ENCODE results near the gene SH3PXD2A. TPM values are rescaled to one million over a fixed set of nuclear protein-coding genes. Genes with fewer than 3 reads are reported as not detected.

The SH3PXD2A gene
- total and polyA plus RNA-seq, 10 of the 15 experiments (the other 5 are each of a cell fraction or from before 2014, with no cell fraction given): 0.63 to 14.0 (median 4.4) TPM

DNA sequence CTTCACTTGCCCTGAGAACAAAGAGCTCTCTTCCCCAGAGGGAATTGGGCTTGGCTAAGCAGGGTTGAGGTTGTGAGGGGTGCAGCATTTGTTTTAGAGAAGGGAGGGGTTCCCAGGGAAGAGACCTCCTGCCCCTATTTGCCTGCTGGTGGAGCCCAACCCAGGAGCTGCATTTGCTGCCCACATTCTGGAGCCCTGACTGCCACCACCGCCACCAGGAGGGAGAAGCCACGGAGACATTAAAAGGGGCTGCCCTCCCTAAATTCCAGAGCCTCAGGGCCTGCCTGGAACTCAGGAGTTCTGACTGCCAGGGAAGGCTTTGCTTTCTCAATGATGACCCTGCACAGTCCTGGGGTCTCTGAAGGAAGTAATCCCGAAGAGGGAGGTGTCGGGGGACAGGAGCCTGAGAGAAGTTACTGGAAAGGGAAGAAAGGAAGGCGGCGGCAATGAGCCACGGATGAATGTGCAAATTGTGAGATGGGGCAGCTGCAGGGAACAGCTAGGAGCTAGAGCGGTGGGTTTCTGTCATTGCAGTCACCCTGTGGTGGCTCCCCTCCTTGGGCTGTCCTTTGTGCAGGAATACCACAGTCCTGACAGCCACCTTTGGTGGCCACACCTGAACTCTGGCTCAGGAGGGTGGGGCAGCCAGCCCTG, 310.6 kb downstream of the SH3PXD2A start (continued):
- TF ChIP-seq KDM1A (IDR thresholded peaks at IDR 0.05; ENCODE audit: borderline replicate concordance) (no peak), HDAC2 (IDR thresholded peaks at IDR 0.05) (no peak), NFXL1 (IDR thresholded peaks at IDR 0.05; ENCODE audit: borderline replicate concordance) (no peak), BCL3 (IDR thresholded peaks at IDR 0.05; ENCODE audit: borderline replicate concordance, insufficient read depth, low read depth, low read length, poor library complexity, severe bottlenecking) (no peak)

Small RNAs within 50 kb of the gene (small RNA-seq; reads per million reads assigned to genes)
- gene RF00019: not detected

Other genes starting within 250 kb of the SH3PXD2A start
- gene STN1, start 62.6 kb upstream of the SH3PXD2A start, total RNA-seq (2014; rRNA removed): 26.7 and 33.4 TPM in 2 replicates
- gene STN1, start 62.6 kb upstream of the SH3PXD2A start, total RNA-seq (2014; rRNA removed; fragmentation: Illumina TruSeq; extraction: Trizol): 30.4 and 33.3 TPM in 2 replicates
- 21.7 and 22.2 TPM in 2 replicates for gene STN1, start 62.6 kb upstream of the SH3PXD2A start, total RNA-seq (2021)
- 31.8 and 35.7 TPM in 2 replicates for gene STN1, start 62.6 kb upstream of the SH3PXD2A start, polyA plus RNA-seq (2011; rRNA removed)
- gene STN1, start 62.6 kb upstream of the SH3PXD2A start, polyA plus RNA-seq (2014; fragmentation: Illumina TruSeq; extraction: Trizol): 28.7 and 31.1 TPM in 2 replicates
- gene STN1, start 62.6 kb upstream of the SH3PXD2A start, polyA plus RNA-seq (2014; fragmentation: Nextera tagmentation; extraction: Ambion mirVana): 10 to 100 TPM; 26.5 to 27.8 TPM
- 24.9 and 29.3 TPM in 2 replicates for gene STN1, start 62.6 kb upstream of the SH3PXD2A start, polyA plus RNA-seq (2014; rRNA removed)
- 10 to 100 TPM; 26.7 to 31.6 TPM for gene STN1, start 62.6 kb upstream of the SH3PXD2A start, polyA plus RNA-seq (2016; fragmentation: Nextera tagmentation; extraction: Ambion mirVana)
- 15.1 and 16.8 TPM in 2 replicates for gene SLK, start 111.6 kb upstream of the SH3PXD2A start, total RNA-seq (2014; rRNA removed)
- gene SLK, start 111.6 kb upstream of the SH3PXD2A start, total RNA-seq (2014; rRNA removed; fragmentation: Illumina TruSeq; extraction: Trizol): 24.2 and 27.0 TPM in 2 replicates
- gene SLK, start 111.6 kb upstream of the SH3PXD2A start, total RNA-seq (2021): 15.0 and 17.5 TPM in 2 replicates
- 12.8 and 21.1 TPM in 2 replicates for gene SLK, start 111.6 kb upstream of the SH3PXD2A start, polyA plus RNA-seq (2011; rRNA removed)
- gene SLK, start 111.6 kb upstream of the SH3PXD2A start, polyA plus RNA-seq (2014; fragmentation: Illumina TruSeq; extraction: Trizol): 16.8 and 20.8 TPM in 2 replicates
- gene SLK, start 111.6 kb upstream of the SH3PXD2A start, polyA plus RNA-seq (2014; fragmentation: Nextera tagmentation; extraction: Ambion mirVana): 1 to 10 TPM; 6.0 to 6.4 TPM
- gene SLK, start 111.6 kb upstream of the SH3PXD2A start, polyA plus RNA-seq (2014; rRNA removed): 7.4 and 9.3 TPM in 2 replicates
- gene SLK, start 111.6 kb upstream of the SH3PXD2A start, polyA plus RNA-seq (2016; fragmentation: Nextera tagmentation; extraction: Ambion mirVana): 1 to 10 TPM; 2.5 to 3.4 TPM
- not detected in 2 replicates for gene COL17A1, start 230.3 kb upstream of the SH3PXD2A start, total RNA-seq (2014; rRNA removed)
- gene COL17A1, start 230.3 kb upstream of the SH3PXD2A start, total RNA-seq (2014; rRNA removed; fragmentation: Illumina TruSeq; extraction: Trizol): not detected in 2 replicates
- 0.05 TPM in 1 of 2 replicates, not detected in the other for gene COL17A1, start 230.3 kb upstream of the SH3PXD2A start, total RNA-seq (2021)
- 0.22 TPM in 1 of 2 replicates, not detected in the other for gene COL17A1, start 230.3 kb upstream of the SH3PXD2A start, polyA plus RNA-seq (2011; rRNA removed)
- not detected in 2 replicates for gene COL17A1, start 230.3 kb upstream of the SH3PXD2A start, polyA plus RNA-seq (2014; fragmentation: Illumina TruSeq; extraction: Trizol)
- not detected for gene COL17A1, start 230.3 kb upstream of the SH3PXD2A start, polyA plus RNA-seq (2014; fragmentation: Nextera tagmentation; extraction: Ambion mirVana)
- not detected in 2 replicates for gene COL17A1, start 230.3 kb upstream of the SH3PXD2A start, polyA plus RNA-seq (2014; rRNA removed)
- under 1 TPM in 1 of 2 experiments, not detected in 1; 0.08 TPM for gene COL17A1, start 230.3 kb upstream of the SH3PXD2A start, polyA plus RNA-seq (2016; fragmentation: Nextera tagmentation; extraction: Ambion mirVana)

Measured in GM12878 (cell line).